ENCODE data around the gene CDK6. TPM values are rescaled to one million over a fixed set of nuclear protein-coding genes. Genes with fewer than 3 reads are reported as not detected.

The CDK6 gene
- total and polyA plus RNA-seq, 2 of the 8 experiments (the other 6 are each of a cell fraction or from before 2014, with no cell fraction given) = 5.9 to 18.9 TPM

DNA sequence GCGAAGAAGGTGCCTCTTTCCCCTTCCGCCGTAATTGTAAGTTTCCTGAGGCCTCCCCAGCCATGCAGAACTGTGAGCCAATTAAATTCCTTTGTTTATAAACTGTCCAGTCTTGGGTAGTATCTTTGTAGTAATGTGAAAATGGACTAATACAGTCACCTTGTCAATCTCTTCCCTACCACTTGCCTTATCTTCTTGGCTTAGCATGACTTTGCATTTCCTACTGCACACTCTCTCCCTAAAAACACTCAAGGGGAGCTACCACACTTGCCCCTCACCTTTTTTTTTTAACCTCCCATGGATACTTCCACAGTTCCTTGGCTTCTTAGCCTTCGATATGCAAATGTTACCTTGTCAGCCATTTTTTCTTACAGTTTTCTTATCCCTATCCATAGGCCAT lies 7.4 kb upstream of the CDK6 start (continued):
- TF ChIP-seq, protein P1, sequence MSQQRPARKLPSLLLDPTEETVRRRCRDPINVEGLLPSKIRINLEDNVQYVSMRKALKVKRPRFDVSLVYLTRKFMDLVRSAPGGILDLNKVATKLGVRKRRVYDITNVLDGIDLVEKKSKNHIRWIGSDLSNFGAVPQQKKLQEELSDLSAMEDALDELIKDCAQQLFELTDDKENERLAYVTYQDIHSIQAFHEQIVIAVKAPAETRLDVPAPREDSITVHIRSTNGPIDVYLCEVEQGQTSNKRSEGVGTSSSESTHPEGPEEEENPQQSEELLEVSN (IDR thresholded peaks at IDR 0.05) = no peak
- TF ChIP-seq CHD2 (IDR thresholded peaks at IDR 0.05; ENCODE audit: low read length) = no peak
- TF ChIP-seq ZNF274 (IDR thresholded peaks at IDR 0.05; ENCODE audit: borderline replicate concordance, extremely low read depth, low read length) = no peak
- TF ChIP-seq, protein P2, sequence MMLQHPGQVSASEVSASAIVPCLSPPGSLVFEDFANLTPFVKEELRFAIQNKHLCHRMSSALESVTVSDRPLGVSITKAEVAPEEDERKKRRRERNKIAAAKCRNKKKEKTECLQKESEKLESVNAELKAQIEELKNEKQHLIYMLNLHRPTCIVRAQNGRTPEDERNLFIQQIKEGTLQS (IDR thresholded peaks at IDR 0.05; ENCODE audit: insufficient read depth, low read depth, low read length) = no peak
- TF ChIP-seq JUN (IDR thresholded peaks at IDR 0.05; ENCODE audit: low read depth, low read length) = no peak
- TF ChIP-seq SIN3A (conservative IDR thresholded peaks at IDR 0.05 in 1 of 2, IDR thresholded peaks at IDR 0.05 in 1 of 2; ENCODE audit: low read depth in 1 of 2, low read length in 2 of 2) = no peak
- TF ChIP-seq CREB1 (IDR thresholded peaks at IDR 0.05) = no peak
- TF ChIP-seq POLR2AphosphoS5 (IDR thresholded peaks at IDR 0.05; ENCODE audit: low read depth, low read length) = no peak

All from H1 (cell line).